ENCODE results near the gene GDF11.

GRCh38 chr12:55711786-55712553, 31.0 kb upstream of the GDF11 start:
- TF ChIP-seq CTCF (IDR thresholded peaks at IDR 0.05; ENCODE audit: low read length) (no peak), EZH2 (IDR thresholded peaks at IDR 0.05; ENCODE audit: borderline replicate concordance, low read length) (no peak)
